GM20000 (cell line): ENCODE measurements around the gene RASAL2.
"Not testable (repeated sequence)": the region's sequence is repeated elsewhere in the genome, so short reads cannot be mapped to it uniquely, and the experiment has no call there.

Experiments
- DNase-seq: peaks from one replicate; pipeline ENCODE4 v3.0.0; 2012; ENCODE audit warnings: low spot score
- CTCF ChIP-seq: IDR thresholded peaks from 2 replicates; pipeline ENCODE4 v1.5.1; 2012; ENCODE audit warnings: mild to moderate bottlenecking, control low read depth; ENCODE audit errors: extremely low read depth, missing control alignments

RASAL2 gene

DNA sequence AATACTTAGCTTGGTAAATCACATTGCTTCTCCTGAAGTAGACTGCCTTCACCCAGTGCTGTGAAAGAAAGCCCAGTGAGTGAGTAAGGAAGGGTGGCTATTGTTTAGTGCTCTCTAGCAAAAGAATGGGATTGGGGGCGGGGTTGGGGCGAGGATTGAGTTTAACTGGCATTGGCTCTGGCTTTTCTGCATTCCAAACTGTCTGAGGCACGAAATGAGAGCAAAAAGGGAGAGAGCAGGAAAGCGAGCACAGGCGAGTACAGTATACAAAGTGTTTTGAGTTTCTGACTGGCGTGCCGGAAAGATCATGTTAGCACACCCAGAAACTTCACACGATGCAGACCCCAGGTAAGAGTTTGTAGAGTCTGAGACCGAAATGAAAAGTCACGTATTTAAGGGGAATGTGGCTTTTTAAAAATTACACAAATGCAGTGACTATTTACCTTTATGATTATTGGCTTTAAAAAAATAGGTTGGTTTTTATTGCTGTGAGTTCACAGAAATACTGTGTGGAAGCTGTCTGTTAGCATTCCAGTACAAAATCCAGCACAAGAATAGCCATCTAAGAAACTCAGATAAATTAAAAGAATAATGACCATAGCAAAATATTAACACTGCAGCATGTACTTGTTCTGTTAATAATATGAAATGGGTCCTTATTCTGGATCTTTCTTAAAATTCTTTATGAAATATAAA, 247.5 kb downstream of the RASAL2 start:
- no peak for TF ChIP-seq CTCF
- DNase-seq, result no peak

GRCh38 chr1:178342745-178343144, 248.8 kb downstream of the RASAL2 start:
- TF ChIP-seq CTCF, result no peak
- DNase-seq, result no peak

GRCh38 chr1:178344513-178345091, 250.7 kb downstream of the RASAL2 start:
- DNase-seq, result peak; percentile 25

GRCh38 chr1:178345238-178345637, 251.3 kb downstream of the RASAL2 start:
- TF ChIP-seq CTCF, result no peak
- DNase-seq, result no peak

More at GRCh38 chr1:178344513-178345091, 250.7 kb downstream of the RASAL2 start:
- TF ChIP-seq CTCF, result peak; percentile 3

GRCh38 chr1:178345807-178346206, 251.9 kb downstream of the RASAL2 start:
- no peak for TF ChIP-seq CTCF
- DNase-seq, result no peak

DNA sequence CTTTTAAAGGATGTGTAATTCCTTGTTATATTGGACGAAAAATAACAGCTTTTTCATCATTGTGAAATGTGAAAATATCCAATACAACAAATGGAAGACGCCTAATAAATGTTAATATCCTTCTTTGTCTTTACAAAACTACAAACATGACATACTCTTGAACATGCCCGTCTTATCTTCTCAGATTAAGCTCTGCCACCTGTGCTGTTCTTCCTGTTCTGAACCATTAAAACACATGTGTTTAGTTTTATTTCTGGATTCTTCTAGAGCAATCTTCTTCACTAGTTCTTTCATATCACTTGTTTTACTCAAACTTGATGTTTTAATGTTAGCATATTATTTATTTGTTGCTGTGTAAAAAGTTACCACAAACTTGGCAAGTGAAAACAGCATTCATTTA, 255.9 kb downstream of the RASAL2 start:
- no peak for DNase-seq
- TF ChIP-seq CTCF, result no peak

- DNase-seq, result not testable (repeated sequence)
Measured at GRCh38 chr1:178351911-178352310, 258.0 kb downstream of the RASAL2 start.

DNA sequence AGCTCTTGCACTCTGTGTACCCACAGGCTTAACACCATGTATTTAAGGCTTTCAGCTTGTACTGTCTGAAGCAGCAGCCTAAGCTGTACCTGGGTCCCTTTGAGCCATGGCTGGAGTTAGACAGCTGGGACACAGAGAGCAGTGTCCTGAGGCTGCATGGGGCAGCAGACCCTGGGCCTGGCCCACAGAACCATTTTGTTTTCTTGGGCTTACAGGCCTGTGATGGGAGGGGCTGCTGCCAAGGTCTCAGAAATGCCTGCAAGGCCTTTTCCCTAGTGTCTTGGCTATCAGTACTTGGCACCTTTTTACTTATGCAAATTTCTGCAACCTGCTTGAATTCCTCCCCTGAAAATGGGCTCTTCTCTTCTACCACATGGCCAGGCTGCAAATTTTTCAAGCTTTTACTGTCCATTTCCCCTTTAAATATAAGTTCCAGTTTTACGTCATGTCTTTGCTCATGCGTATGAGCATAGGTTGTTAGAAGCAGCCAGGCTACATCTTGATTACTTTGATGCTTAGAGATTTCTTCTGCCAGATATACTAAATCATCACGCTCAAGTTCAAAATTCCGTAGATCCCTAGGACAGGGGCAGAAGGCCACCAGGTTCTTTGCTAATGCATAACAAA, 259.0 kb downstream of the RASAL2 start:
- no peak for TF ChIP-seq CTCF
- no peak for DNase-seq
